Adrenal gland (tissue), 19 donors: ENCODE results near the gene KCNK6. TPM values are rescaled to one million over a fixed set of nuclear protein-coding genes. Genes with fewer than 3 reads are reported as not detected.
A peak's percentile ranks its signal among the peaks of the same experiment; 100 is the strongest.

Source experiments
- DNase-seq, 7 donors: peaks; one replicate each; pipeline ENCODE4 v3.0.0-alpha.2; 2019 to 2020
- H3K27ac ChIP-seq, 5 donors: fragments of 200-600 bp; sonication (generic) in 4 of 5; 1 replicate in 3 of 5; 2 replicates in 2 of 5; pipeline versions ENCODE4 v1.5.1 to v1.8.0; 2016 to 2020; ENCODE audit warnings: mild to moderate bottlenecking in 1 of 5
- H3K27me3 ChIP-seq: fragments of 200-600 bp; 2 replicates; pipeline ENCODE4 v1.8.0; 2021
- H3K36me3 ChIP-seq, 2 donors: fragments of 200-600 bp; replicated peaks in 1 of 2; 1 replicate in 1 of 2; 2 replicates in 1 of 2; pipeline versions ENCODE4 v1.5.1 to v1.8.0; 2018 to 2022
- H3K4me1 ChIP-seq, 2 donors: fragments of 200-600 bp; replicated peaks in 1 of 2; 1 replicate in 1 of 2; 2 replicates in 1 of 2; pipeline versions ENCODE4 v1.5.1 to v1.8.0; 2018 to 2021
- H3K4me3 ChIP-seq, 4 donors: fragments of 200-600 bp; sonication (generic) in 3 of 4; one replicate each; pipeline ENCODE4 v1.5.1; 2016 to 2018
- H3K9me3 ChIP-seq, 3 donors: fragments of 200-600 bp; sonication (generic) in 1 of 3; replicated peaks in 1 of 3; 1 replicate in 2 of 3; 2 replicates in 1 of 3; pipeline versions ENCODE4 v1.5.1 to v1.8.0; 2016 to 2021
- CTCF ChIP-seq, 6 experiments: fragments of 450-650 bp in 4 of 6; fragments of 200-600 bp in 2 of 6; sonication (generic) in 1 of 6; IDR thresholded peaks; 1 replicate in 5 of 6; 2 replicates in 1 of 6; pipeline versions ENCODE4 v1.5.1 to v1.8.0; 2016 to 2021; ENCODE audit warnings: antibody characterized with exemption in 6 of 6, mild to moderate bottlenecking in 2 of 6, moderate library complexity in 1 of 6
- POLR2A ChIP-seq, 2 donors: fragments of 450-650 bp; IDR thresholded peaks; one replicate each; pipeline ENCODE4 v1.6.1; 2017; ENCODE audit warnings: antibody characterized with exemption in 2 of 2, mild to moderate bottlenecking in 2 of 2, moderate library complexity in 1 of 2
- WGBS, 4 donors: extraction: QIAGEN DNeasy Blood & Tissue Kit in 2 of 4; methylation state at CpG; one replicate each; pipeline versions ENCODE4 v1.1.5 to v1.1.7; 2013 to 2017; 5-methylcytosine and 5-hydroxymethylcytosine counted together
- intact Hi-C, 2 donors: fragments of 100-400 bp; cut with DNase I; formaldehyde crosslinking; loops; one replicate each; pipeline versions ENCODE4 v1.14.1 to v1.15.0; 2022 to 2023
- long read RNA-seq, 10 donors: library from polyadenylated mRNA in 3 of 10; unstranded in 2 of 10; stranded (forward) in 1 of 10; transcript quantifications; one replicate each; pipeline ENCODE4 v2.0.0 and lab custom pipeline, GENCODE V29; 2021 to 2026
- polyA plus RNA-seq, 3 donors: library from polyadenylated mRNA; stranded (reverse); fragments of 200-250 nt in 2 of 3; fragments of 350-450 nt in 1 of 3; fragmentation: Illumina TruSeq in 1 of 3; extraction: RNeasy Lipid Tissue Mini Kit (QIAGEN cat#74804) in 1 of 3; gene quantifications; one replicate each; pipeline ENCODE4 v1.2.3, GENCODE V29; 2013 to 2014
- total RNA-seq, 9 donors: library from RNA; depleted of rRNA in 4 of 9; stranded (reverse); fragments of >200 nt in 4 of 9; fragments of 120-200 nt in 1 of 9; fragmentation: NEBNext Ultra II Directional in 1 of 9; extraction: Animal tissue kit (Norgen Biotek cat#: 25700) in 1 of 9; gene quantifications; one replicate each; pipeline versions ENCODE4 v1.1.0 to v1.2.4, GENCODE V29; 2013 to 2023
- donor health status: healthy with polysubstance abuse.
- donor health status: Bipolar disorder and iron deficiency.
- donor health status: DM: yes; HTN: yes; CAD: no.
- donor health status: DM: no; HTN: no; CAD: no.
- donor health status: DM: no; HTN: no; CAD: no.
- donor health status: DM: yes; HTN: yes; CAD: no.

The KCNK6 gene
- 1 to 10 TPM; 1.2 to 5.4 (median 4.1) TPM for total RNA-seq
- 1 to 10 TPM; 2.2 to 6.0 (median 2.7) TPM for polyA plus RNA-seq
- long read RNA-seq, donor 1, result 0 reads
- long read RNA-seq, donor 2, result 0 reads
- long read RNA-seq, donor 3, full-length matches to known transcripts, result 2 of 2 reads
- long read RNA-seq, donor 3, partial matches to known transcripts, result 0 of 2 reads
- long read RNA-seq, donor 3, other reads (novel, unspliced or antisense), result 0 of 2 reads
- long read RNA-seq, donor 4, full-length matches to known transcripts, result 1 of 2 reads
- long read RNA-seq, donor 4, partial matches to known transcripts, result 0 of 2 reads
- long read RNA-seq, donor 4, other reads (novel, unspliced or antisense), result 1 of 2 reads
- long read RNA-seq, donor 5, full-length matches to known transcripts, result 13 of 17 reads
- long read RNA-seq, donor 5, partial matches to known transcripts, result 1 of 17 reads
- long read RNA-seq, donor 5, other reads (novel, unspliced or antisense), result 3 of 17 reads
- long read RNA-seq, donor 6, full-length matches to known transcripts, result 1 of 1 reads
- long read RNA-seq, donor 6, partial matches to known transcripts, result 0 of 1 reads
- long read RNA-seq, donor 6, other reads (novel, unspliced or antisense), result 0 of 1 reads
- long read RNA-seq, donor 7, result 0 reads
- long read RNA-seq, donor 8, full-length matches to known transcripts, result 1 of 1 reads
- long read RNA-seq, donor 8, partial matches to known transcripts, result 0 of 1 reads
- long read RNA-seq, donor 8, other reads (novel, unspliced or antisense), result 0 of 1 reads
- long read RNA-seq, donor 9, result 0 reads
- long read RNA-seq, donor 10, result 0 reads

GRCh38 chr19:38319421-38320258 lies at the start of gene KCNK6:
Gene KCNK6 (plus strand): TSS chr19:38319845. CDS start chr19:38319951, 106 bp downstream.
- DNase-seq, result peak in 3 of 7 donors; percentile 31 to 51 (median 37)
- Histone ChIP-seq H3K4me3 (peak within 1 kb of the TSS in 3 of 4 donors; percentile 25 to 66 (median 62)), H3K36me3 (no peaks in the 10 kb centered on the region), H3K9me3 (no peaks in the 10 kb centered on the region), H3K27ac (peak within 1 kb of the TSS in 4 of 5 donors; percentile 48 to 84 (median 64)), H3K4me1 (peaks cover 34 to 41% of the 10 kb centered on the region in 2 donors), H3K27me3 (no peaks in the 10 kb centered on the region)
- WGBS, 4 donors, result 4 to 6% (median 4%) methylated on average over 18 to 76 of the region's 76 CpGs
- intact Hi-C loops, result loop anchor here (5.0 to 10.0 kb wide), 2 partner anchors 77 to 415 kb away; partner anchors contain the start of genes SIPA1L3 (in 1 of the 2) and WDR87 (in 1 of the 2)
- TF ChIP-seq CTCF (IDR thresholded peaks at IDR 0.05), result no peak
- peak in 1 of 2 donors; percentile 9 for TF ChIP-seq POLR2A (IDR thresholded peaks at IDR 0.05)

GRCh38 chr19:38270587-38271167 lies 49.0 kb upstream of the KCNK6 start:
- Histone ChIP-seq H3K4me1 (peaks cover 8 to 41% of the 10 kb centered on the region in 2 donors), H3K4me3 (no peak overlapping the region), H3K27me3 (no peaks in the 10 kb centered on the region), H3K36me3 (no peaks in the 10 kb centered on the region), H3K9me3 (no peaks in the 10 kb centered on the region), H3K27ac (peak overlapping the region in 2 of 5 donors; percentile 52 to 62)
- peak in 3 of 7 donors; percentile 59 to 71 (median 62) for DNase-seq
- intact Hi-C loops, result no loop called here
- WGBS, 4 donors, result 50 to 78% (median 63%) methylated on average over 5 of the region's 5 CpGs
- TF ChIP-seq CTCF (IDR thresholded peaks at IDR 0.05) (no peak), POLR2A (IDR thresholded peaks at IDR 0.05) (no peak)

- no peak for TF ChIP-seq CTCF (IDR thresholded peaks at IDR 0.05)
- TF ChIP-seq POLR2A (IDR thresholded peaks at IDR 0.05), result no peak
- Histone ChIP-seq H3K4me3 (no peak overlapping the region), H3K4me1 (peaks cover 25 to 45% of the 10 kb centered on the region in 2 donors), H3K36me3 (no peaks in the 10 kb centered on the region), H3K9me3 (no peaks in the 10 kb centered on the region), H3K27me3 (no peaks in the 10 kb centered on the region), H3K27ac (no peak overlapping the region)
- no peak for DNase-seq
- intact Hi-C loops, result no loop called here
- 76 to 89% (median 84%) methylated on average over 2 of the region's 2 CpGs for WGBS, 4 donors
Measured at GRCh38 chr19:38273499-38273898, 46.1 kb upstream of the KCNK6 start.
